Astrocyte of the spinal cord (primary cell): Measurements from ENCODE around the gene LMO1.

Experiments
- DNase-seq: peaks from one replicate; pipeline ENCODE4 v3.0.0; 2011; ENCODE audit warnings: low read depth, low spot score
- H3K4me3 ChIP-seq: 2 replicates; pipeline ENCODE4 v1.5.1; 2011; ENCODE audit warnings: low read depth, mild to moderate bottlenecking, low read length, moderate library complexity
- in situ Hi-C: cut with HindIII; loops from 2 replicates; pipeline ENCODE4 v1.10.0; 2017; ENCODE audit warnings: low sequenced_read_pairs
- TF ChIP-seq, protein P1 (sequence below): IDR thresholded peaks from 2 replicates; pipeline ENCODE4 v1.5.1; 2012; ENCODE audit warnings: low read depth, mild to moderate bottlenecking, low read length, inconsistent platforms

Gene LMO1

DNA sequence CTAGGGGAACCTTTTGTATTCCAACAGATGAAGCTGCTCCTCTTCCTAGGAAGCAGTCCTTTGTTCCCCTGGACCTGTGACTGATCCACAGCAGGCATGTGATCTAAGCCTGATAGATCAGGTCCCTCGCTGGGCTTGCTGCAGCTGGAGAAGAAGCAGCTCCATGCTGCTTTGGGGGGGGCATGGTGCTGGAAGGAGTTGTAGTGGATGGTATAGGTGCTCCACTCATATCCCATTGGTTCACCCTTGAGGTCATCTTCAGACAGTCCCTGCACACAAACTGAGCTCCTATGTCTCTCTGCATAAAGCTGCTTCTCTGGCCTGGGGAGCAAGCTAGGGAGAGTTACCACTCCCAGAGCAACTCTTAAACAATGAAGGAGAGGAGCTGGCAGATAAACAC is 85.4 kb downstream of the LMO1 start:
- H3K4me3 ChIP-seq, result no peak overlapping the region
- DNase-seq, result no peak
- TF ChIP-seq, protein P1, sequence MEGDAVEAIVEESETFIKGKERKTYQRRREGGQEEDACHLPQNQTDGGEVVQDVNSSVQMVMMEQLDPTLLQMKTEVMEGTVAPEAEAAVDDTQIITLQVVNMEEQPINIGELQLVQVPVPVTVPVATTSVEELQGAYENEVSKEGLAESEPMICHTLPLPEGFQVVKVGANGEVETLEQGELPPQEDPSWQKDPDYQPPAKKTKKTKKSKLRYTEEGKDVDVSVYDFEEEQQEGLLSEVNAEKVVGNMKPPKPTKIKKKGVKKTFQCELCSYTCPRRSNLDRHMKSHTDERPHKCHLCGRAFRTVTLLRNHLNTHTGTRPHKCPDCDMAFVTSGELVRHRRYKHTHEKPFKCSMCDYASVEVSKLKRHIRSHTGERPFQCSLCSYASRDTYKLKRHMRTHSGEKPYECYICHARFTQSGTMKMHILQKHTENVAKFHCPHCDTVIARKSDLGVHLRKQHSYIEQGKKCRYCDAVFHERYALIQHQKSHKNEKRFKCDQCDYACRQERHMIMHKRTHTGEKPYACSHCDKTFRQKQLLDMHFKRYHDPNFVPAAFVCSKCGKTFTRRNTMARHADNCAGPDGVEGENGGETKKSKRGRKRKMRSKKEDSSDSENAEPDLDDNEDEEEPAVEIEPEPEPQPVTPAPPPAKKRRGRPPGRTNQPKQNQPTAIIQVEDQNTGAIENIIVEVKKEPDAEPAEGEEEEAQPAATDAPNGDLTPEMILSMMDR, result no peak
- in situ Hi-C loops, result no loop called here

DNA sequence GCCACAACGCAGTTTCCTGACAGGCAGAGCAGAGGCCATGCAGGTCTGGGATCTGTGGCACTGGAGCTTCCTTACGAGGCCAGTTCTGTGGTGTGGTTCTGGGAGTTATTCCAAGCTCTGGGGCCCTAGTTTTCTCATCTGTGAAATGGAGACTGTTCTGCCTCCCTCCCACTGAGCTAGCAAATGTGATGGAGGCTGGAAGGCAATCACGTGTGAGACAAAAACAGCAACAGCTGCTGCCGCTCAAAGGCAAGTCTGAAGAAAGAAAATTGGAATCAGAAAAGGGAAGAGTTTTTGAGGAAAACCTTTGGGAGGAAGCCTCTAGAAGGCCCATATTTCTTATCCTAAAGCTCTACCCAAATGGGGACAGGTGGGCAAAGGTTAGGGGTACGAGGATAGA is 86.5 kb downstream of the LMO1 start:
- TF ChIP-seq, protein P1, result no peak
- no peak overlapping the region for H3K4me3 ChIP-seq
- in situ Hi-C loops, result no loop called here
- no peak for DNase-seq
